ENCODE data around the gene TBCD.
"Not testable (repeated sequence)": the region's sequence is repeated elsewhere in the genome, so short reads cannot be mapped to it uniquely, and the experiment has no call there.

TBCD gene

DNA sequence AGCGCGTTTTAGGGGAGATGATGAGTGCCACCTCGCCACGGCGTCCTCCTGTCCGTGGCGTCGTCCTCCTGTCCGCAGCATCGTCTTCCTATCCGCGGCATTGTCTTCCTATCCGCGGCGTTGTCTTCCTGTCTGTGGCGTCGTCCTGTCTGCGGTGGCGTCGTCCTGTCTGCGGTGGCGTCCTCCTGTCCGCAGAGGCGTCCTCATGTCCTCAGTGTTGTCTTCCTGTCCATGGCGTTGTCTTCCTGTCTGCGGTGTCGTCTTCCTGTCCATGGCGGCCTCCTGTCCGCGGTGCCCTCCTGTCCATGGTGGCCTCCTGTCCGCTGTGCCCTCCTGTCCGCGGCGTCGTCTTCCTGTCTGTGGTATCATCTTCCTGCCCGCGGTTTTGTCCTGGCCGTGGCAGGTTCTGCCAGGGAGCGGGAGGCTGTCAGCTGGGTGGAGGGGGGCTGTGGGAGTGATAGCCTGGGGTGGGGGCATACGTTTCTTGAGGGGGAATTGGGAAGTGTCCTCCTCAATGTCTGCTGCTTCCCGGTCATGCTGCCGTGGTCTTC is 30.9 kb downstream of the TBCD start:
- Histone ChIP-seq H3K27ac (ENCODE audit: low read length) (no peak overlapping the region), H3K9me3 (ENCODE audit: control insufficient read depth, insufficient read depth, low read length) (no peaks in the 10 kb centered on the region), H3K4me3 (ENCODE audit: low read length) (no peak overlapping the region), H3K27me3 (ENCODE audit: control insufficient read depth, insufficient read depth, low read length) (no peaks in the 10 kb centered on the region), H3K4me1 (ENCODE audit: control insufficient read depth, insufficient read depth, low read length) (no peaks in the 10 kb centered on the region; the same call in 1 of the 2 replicates), H3K36me3 (ENCODE audit: control insufficient read depth, insufficient read depth, low read length) (peaks cover 23% of the 10 kb centered on the region)
- DNase-seq (ENCODE audit: low read depth, low spot score) = no peak
- no CpG with 5 or more reads among the region's 42 CpGs for WGBS (ENCODE audit: insufficient coverage, insufficient read length)

DNA sequence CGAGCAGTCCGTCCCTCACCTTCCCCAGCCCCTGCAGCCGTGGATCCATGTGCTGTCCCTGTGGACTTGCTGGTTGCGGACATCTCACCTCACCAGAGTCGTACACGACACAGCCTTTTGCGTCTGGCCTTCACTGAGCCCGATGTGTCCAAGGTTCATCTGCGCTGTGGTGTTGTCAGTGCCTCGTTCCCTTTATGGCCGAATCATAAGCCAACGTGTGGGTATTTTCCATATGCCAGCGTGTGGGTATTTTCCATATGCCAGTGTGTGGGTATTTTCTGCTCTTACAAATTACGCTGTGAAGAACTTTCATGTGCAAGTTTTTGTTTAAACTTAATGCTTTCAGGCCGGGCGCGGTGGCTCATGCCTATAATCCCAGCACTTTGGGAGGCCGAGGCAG is 31.6 kb downstream of the TBCD start:
- Histone ChIP-seq H3K4me3 (ENCODE audit: low read length) (no peak overlapping the region), H3K36me3 (ENCODE audit: control insufficient read depth, insufficient read depth, low read length) (peaks cover 23% of the 10 kb centered on the region), H3K9me3 (ENCODE audit: control insufficient read depth, insufficient read depth, low read length) (no peaks in the 10 kb centered on the region), H3K27me3 (ENCODE audit: control insufficient read depth, insufficient read depth, low read length) (no peaks in the 10 kb centered on the region), H3K4me1 (ENCODE audit: control insufficient read depth, insufficient read depth, low read length) (no peaks in the 10 kb centered on the region; the same call in 1 of the 2 replicates), H3K27ac (ENCODE audit: low read length) (no peak overlapping the region)
- no CpG with 5 or more reads among the region's 18 CpGs for WGBS (ENCODE audit: insufficient coverage, insufficient read length)
- DNase-seq (ENCODE audit: low read depth, low spot score) = no peak

DNA sequence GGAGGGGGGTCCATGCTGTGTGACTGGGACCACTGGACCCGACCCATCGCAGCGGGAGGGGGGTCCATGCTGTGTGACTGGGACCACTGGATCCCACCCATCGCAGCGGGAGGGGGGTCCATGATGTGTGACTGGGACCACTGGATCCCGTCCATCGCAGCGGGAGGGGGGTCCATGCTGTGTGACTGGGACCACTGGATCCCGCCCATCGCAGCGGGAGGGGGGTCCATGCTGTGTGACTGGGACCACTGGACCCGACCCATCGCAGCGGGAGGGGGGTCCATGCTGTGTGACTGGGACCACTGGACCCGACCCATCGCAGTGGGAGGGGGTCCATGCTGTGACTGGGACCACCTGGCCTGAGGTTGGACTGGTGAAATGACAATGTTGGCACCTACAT is 33.7 kb downstream of the TBCD start:
- H3K9me3 ChIP-seq (ENCODE audit: control insufficient read depth, insufficient read depth, low read length); H3K27me3 ChIP-seq (ENCODE audit: control insufficient read depth, insufficient read depth, low read length); H3K4me1 ChIP-seq (ENCODE audit: control insufficient read depth, insufficient read depth, low read length); H3K4me3 ChIP-seq (ENCODE audit: low read length); H3K27ac ChIP-seq (ENCODE audit: low read length); DNase-seq (ENCODE audit: low read depth, low spot score): not testable (repeated sequence)
- WGBS (ENCODE audit: insufficient coverage, insufficient read length) = no CpG with 5 or more reads among the region's 16 CpGs
- H3K36me3 ChIP-seq (ENCODE audit: control insufficient read depth, insufficient read depth, low read length) = peaks cover 21% of the 10 kb centered on the region

DNA sequence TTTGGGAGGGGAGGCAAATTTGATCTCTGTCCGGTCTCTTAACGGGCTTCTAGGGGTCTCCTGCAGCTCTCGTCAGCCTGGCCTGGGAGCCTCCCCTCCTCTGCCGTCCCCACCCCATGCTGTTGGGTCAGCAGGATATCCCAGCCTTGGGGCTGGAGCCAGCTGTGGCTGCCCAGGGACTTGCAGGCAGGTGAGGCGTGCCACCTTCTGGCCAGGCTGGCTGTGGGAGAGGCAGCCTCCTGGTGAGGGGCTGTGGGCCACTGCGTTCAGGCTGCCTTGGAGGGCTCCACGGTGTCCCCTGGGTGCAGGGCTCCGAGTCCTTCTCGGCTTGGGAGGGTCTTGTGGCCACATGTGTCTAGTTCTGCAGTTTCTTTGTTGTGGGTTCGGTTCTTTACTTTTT is 34.6 kb downstream of the TBCD start:
- no peaks in the 10 kb centered on the region; the same call in 1 of the 2 replicates for H3K4me1 ChIP-seq (ENCODE audit: control insufficient read depth, insufficient read depth, low read length)
- no CpG with 5 or more reads among the region's 10 CpGs for WGBS (ENCODE audit: insufficient coverage, insufficient read length)
- peaks cover 21% of the 10 kb centered on the region for H3K36me3 ChIP-seq (ENCODE audit: control insufficient read depth, insufficient read depth, low read length)

DNA sequence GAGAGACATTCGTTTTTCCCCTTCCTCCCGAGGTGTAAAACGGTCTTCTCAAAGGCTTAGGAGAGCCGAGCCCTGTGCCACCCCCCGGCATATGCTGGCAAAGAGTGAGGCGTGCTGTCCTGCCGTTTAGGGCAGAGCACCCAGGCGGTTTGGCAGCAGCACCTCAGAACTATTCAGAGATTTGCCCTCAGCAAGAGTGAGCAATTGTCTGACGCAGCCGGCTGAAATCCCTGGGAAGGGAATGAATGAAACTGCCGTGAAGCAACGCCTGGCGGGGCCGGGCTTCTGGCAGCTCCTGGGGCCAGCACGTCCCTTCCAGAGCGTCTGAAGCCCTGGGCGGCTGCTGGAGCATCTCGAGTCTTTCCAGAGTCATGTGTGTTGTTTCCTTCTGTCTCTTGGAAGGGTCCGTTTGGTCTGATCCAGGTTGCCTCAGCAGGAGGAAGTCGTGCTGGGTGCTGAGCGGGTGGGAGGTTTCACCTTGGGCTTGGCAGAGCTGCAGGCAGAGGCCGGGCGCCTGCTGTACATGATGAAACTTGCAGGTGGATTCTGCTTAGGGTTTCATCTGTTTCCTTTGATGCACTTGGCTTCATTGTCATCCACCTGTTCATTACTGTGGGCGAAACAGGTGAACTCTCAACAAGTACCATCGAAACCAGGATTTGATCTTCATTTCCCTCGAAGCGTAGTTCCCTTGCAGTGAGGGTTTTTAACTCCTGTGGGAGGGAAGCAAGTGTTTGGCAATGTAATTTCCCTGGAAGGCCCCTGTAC is 35.4 kb downstream of the TBCD start:
- no peak for DNase-seq (ENCODE audit: low read depth, low spot score)
- no peaks in the 10 kb centered on the region; the same call in 1 of the 2 replicates for H3K4me1 ChIP-seq (ENCODE audit: control insufficient read depth, insufficient read depth, low read length)
- no peak overlapping the region for H3K27ac ChIP-seq (ENCODE audit: low read length)
- H3K36me3 ChIP-seq (ENCODE audit: control insufficient read depth, insufficient read depth, low read length) = peaks cover 18% of the 10 kb centered on the region
- H3K27me3 ChIP-seq (ENCODE audit: control insufficient read depth, insufficient read depth, low read length) = no peaks in the 10 kb centered on the region
- H3K9me3 ChIP-seq (ENCODE audit: control insufficient read depth, insufficient read depth, low read length) = no peaks in the 10 kb centered on the region
- WGBS (ENCODE audit: insufficient coverage, insufficient read length) = no CpG with 5 or more reads among the region's 27 CpGs
- H3K4me3 ChIP-seq (ENCODE audit: low read length) = no peak overlapping the region

More for the DNA sequence above, 34.6 kb downstream of the TBCD start:
- H3K9me3 ChIP-seq (ENCODE audit: control insufficient read depth, insufficient read depth, low read length) = no peaks in the 10 kb centered on the region
- no peak overlapping the region for H3K4me3 ChIP-seq (ENCODE audit: low read length)
- H3K27me3 ChIP-seq (ENCODE audit: control insufficient read depth, insufficient read depth, low read length) = no peaks in the 10 kb centered on the region
- H3K27ac ChIP-seq (ENCODE audit: low read length) = no peak overlapping the region
- no peak for DNase-seq (ENCODE audit: low read depth, low spot score)

DNA sequence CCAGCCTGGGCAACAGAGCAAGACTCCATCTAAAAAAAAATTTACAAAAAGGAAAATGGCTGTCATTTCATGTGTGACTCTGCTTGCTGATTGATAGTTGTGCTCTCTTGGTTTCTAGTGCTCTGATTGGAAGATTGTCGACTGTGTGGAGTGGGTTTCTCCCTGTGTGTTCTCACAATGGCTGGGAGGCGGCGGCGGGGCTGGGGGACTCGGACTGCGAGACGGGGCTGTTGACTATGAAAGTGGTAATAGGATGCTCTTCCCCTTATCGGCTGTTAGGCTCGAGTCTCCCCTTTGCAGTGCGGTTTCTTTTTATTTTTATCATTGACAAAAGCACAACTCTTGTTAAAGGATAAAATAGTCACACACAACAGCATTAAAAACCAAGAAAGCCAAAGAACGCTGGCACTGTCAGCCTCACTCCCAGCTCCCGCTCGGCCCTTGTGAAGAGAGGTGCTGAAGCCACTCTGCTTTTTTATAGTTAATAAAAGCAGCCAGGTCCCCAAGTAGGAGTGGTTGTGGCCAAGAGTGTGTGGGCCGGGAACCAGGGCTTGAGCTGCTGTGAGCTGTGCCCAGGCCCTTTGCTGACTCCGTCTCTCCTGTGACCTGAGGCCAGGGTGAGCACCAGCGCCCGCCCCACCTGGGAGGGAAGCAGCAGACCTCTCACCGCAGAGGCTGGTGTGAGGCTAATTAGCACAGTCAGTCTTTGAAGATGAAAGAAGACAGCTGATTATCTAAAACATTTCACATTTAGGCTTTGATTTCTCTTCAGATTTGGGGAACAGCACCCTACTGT is 36.5 kb downstream of the TBCD start:
- Histone ChIP-seq H3K4me3 (ENCODE audit: low read length) (no peak overlapping the region), H3K27ac (ENCODE audit: low read length) (no peak overlapping the region), H3K9me3 (ENCODE audit: control insufficient read depth, insufficient read depth, low read length) (no peaks in the 10 kb centered on the region), H3K27me3 (ENCODE audit: control insufficient read depth, insufficient read depth, low read length) (no peaks in the 10 kb centered on the region), H3K4me1 (ENCODE audit: control insufficient read depth, insufficient read depth, low read length) (no peaks in the 10 kb centered on the region), H3K36me3 (ENCODE audit: control insufficient read depth, insufficient read depth, low read length) (peaks cover 10% of the 10 kb centered on the region)
- DNase-seq (ENCODE audit: low read depth, low spot score) = no peak
- no CpG with 5 or more reads among the region's 18 CpGs for WGBS (ENCODE audit: insufficient coverage, insufficient read length)

DNA sequence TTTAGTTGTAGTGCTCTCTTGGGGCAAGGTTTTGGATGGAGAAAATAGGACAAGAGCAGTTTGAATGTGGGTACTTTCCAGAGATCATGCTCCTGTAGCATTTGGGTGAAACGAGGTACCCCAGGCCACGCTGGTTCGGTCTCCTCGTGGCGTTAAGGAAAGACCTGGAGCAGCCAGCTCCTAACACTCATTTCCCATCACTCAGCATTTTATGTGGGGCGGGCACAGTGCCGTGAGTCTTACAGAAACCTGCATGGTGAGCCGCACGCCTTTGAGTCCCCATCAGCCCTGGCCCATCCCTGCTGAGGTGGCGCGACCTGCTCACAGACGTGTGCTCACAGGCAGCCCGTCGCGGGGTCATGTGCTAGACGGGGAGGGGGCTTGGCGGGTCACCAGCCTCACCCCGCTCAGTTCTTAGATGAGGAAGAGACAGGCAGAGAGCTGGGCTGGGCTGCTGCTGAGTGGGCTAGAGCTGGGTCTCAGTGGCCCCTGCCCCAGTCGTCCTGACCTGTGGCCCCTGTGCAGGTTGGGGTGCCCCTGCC is 37.3 kb downstream of the TBCD start:
- no peak overlapping the region for H3K27ac ChIP-seq (ENCODE audit: low read length)
- no CpG with 5 or more reads among the region's 19 CpGs for WGBS (ENCODE audit: insufficient coverage, insufficient read length)
- no peak for DNase-seq (ENCODE audit: low read depth, low spot score)

DNA sequence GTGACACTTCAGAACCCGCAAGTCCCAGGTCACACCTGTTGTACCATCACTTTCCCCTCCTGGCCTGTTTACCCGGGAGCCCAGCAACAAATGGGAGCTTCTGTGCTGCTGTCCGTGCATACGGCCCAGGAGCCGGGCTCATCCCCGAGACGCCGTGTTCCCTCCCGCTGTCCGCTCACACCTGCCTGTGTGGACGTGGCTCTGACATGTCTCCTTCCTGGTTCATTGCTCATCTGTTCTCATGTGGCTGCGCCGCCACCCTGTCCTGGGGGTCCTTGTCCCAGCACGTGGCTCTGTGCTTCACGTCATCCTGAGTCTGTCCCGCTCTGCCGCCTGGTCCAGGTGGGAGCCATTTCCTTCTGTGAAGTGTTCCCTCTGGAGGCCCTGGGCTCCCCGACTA is 37.9 kb downstream of the TBCD start:
- no peak overlapping the region for H3K27ac ChIP-seq (ENCODE audit: low read length)
- no CpG with 5 or more reads among the region's 18 CpGs for WGBS (ENCODE audit: insufficient coverage, insufficient read length)
- peaks cover 2% of the 10 kb centered on the region; the same call in 1 of the 2 replicates for H3K36me3 ChIP-seq (ENCODE audit: control insufficient read depth, insufficient read depth, low read length)
- DNase-seq (ENCODE audit: low read depth, low spot score) = no peak
- H3K27me3 ChIP-seq (ENCODE audit: control insufficient read depth, insufficient read depth, low read length) = no peaks in the 10 kb centered on the region
- H3K9me3 ChIP-seq (ENCODE audit: control insufficient read depth, insufficient read depth, low read length) = no peaks in the 10 kb centered on the region
- H3K4me3 ChIP-seq (ENCODE audit: low read length) = no peak overlapping the region
- no peaks in the 10 kb centered on the region for H3K4me1 ChIP-seq (ENCODE audit: control insufficient read depth, insufficient read depth, low read length)

More for the DNA sequence above, 37.3 kb downstream of the TBCD start:
- Histone ChIP-seq H3K27me3 (ENCODE audit: control insufficient read depth, insufficient read depth, low read length) (no peaks in the 10 kb centered on the region), H3K9me3 (ENCODE audit: control insufficient read depth, insufficient read depth, low read length) (no peaks in the 10 kb centered on the region), H3K4me3 (ENCODE audit: low read length) (no peak overlapping the region), H3K4me1 (ENCODE audit: control insufficient read depth, insufficient read depth, low read length) (no peaks in the 10 kb centered on the region), H3K36me3 (ENCODE audit: control insufficient read depth, insufficient read depth, low read length) (peaks cover 8% of the 10 kb centered on the region)

DNA sequence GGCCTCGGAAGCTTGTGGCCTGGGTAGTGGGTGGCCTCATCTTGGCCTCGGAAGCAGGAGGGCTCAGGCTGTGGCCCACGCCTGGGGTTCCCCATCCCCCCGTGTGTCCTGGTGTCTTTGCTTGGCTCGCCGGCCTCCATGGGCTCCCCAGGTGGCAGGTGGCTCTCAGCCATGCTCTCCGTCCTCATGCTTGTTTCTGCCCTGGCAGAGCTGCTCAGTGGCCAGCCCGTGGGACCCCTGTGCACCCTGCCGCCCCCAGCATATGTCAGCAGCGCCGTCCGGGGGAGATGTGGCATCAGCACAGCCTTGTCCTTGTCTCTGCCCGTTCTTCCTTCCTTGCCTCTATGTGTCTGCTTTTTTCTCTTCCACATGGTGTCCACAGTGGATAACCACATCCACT is 38.5 kb downstream of the TBCD start:
- DNase-seq (ENCODE audit: low read depth, low spot score) = no peak
- WGBS (ENCODE audit: insufficient coverage, insufficient read length) = no CpG with 5 or more reads among the region's 13 CpGs
- no peak overlapping the region for H3K4me3 ChIP-seq (ENCODE audit: low read length)
- no peaks in the 10 kb centered on the region for H3K9me3 ChIP-seq (ENCODE audit: control insufficient read depth, insufficient read depth, low read length)
- H3K27ac ChIP-seq (ENCODE audit: low read length) = no peak overlapping the region
- peaks cover 4% of the 10 kb centered on the region; the same call in 1 of the 2 replicates for H3K36me3 ChIP-seq (ENCODE audit: control insufficient read depth, insufficient read depth, low read length)
- H3K4me1 ChIP-seq (ENCODE audit: control insufficient read depth, insufficient read depth, low read length) = no peaks in the 10 kb centered on the region
- H3K27me3 ChIP-seq (ENCODE audit: control insufficient read depth, insufficient read depth, low read length) = no peaks in the 10 kb centered on the region

DNA sequence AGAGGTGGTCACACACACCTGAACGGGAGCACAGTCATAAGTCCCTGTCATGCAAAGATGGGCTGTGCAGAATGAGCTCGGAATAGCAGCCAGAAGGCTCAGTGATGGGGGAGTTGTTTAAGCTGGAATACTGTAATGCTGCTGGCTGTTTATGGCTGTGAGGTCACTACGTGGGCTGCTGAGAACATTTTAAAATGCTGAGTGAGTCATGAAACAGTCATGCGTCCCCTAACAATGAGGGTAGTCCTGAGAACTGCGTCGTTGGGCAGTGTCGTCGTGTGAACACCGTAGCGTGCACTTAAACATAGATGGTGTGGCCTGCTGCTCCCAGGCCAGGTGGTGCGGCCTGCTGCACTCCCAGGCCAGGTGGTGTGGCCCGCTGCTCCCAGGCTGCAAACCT is 39.7 kb downstream of the TBCD start:
- Histone ChIP-seq H3K36me3 (ENCODE audit: control insufficient read depth, insufficient read depth, low read length) (peaks cover 6% of the 10 kb centered on the region; the same call in 1 of the 2 replicates), H3K27me3 (ENCODE audit: control insufficient read depth, insufficient read depth, low read length) (no peaks in the 10 kb centered on the region), H3K4me3 (ENCODE audit: low read length) (no peak overlapping the region), H3K4me1 (ENCODE audit: control insufficient read depth, insufficient read depth, low read length) (no peaks in the 10 kb centered on the region), H3K27ac (ENCODE audit: low read length) (no peak overlapping the region), H3K9me3 (ENCODE audit: control insufficient read depth, insufficient read depth, low read length) (no peaks in the 10 kb centered on the region)
- DNase-seq (ENCODE audit: low read depth, low spot score) = no peak
- no CpG with 5 or more reads among the region's 12 CpGs for WGBS (ENCODE audit: insufficient coverage, insufficient read length)

Data from iPS DF 6.9 (cell line).